Measurements from ENCODE around the gene FBXL4. TPM values are rescaled to one million over a fixed set of nuclear protein-coding genes. Genes with fewer than 3 reads are reported as not detected.

Gene FBXL4
- total RNA-seq, 6 experiments from 2014 or later = 7.2 to 13.2 (median 11.3) TPM

DNA sequence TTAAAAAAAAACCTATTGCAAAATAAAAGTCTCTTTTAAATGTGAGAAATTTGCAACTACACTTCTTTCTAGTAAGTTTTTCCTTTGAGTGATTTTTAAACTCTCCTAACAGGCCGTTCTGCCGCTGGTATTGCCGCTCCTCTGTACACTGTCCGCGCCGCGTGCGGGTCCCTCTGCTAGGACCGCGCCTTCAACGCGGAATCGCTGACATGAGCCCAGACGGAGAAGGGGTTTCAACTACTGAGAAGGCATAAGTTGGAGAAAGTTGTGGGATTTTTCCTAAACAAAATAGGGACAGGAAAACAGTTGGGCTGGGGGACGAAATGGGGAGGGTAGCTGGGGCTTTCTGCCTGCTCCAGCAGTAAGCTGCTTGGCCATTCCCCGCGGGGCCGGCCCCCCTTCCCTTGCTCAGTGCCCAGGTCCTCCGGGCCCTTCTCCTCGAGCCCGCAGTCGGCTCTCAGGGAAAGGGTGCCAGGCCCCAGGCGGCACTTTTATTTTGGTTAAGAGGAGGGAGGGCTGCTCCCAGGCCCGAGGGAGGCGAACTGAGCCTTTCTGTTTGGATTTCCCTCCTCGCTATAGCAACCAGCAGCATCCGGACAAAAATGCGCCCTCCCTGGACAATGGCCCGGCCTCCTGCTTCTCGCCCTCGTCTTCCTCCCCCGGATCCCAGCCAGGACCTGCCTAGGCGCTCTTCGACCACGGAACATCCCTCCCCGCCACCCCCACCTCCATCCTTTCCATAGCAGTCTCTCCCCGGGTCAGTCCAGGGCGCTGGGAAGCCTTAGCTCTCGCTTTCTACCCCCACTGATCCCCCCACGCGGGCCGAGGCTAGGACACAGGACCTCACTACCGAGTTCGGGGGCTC is 120.2 kb downstream of the FBXL4 start:
- H3K4me1 ChIP-seq = peaks cover 0 to 24% (median 3%) of the 10 kb centered on the region in 4 donors
- TF ChIP-seq POLR2A (IDR thresholded peaks at IDR 0.05) = no peak
- TF ChIP-seq, protein P1, sequence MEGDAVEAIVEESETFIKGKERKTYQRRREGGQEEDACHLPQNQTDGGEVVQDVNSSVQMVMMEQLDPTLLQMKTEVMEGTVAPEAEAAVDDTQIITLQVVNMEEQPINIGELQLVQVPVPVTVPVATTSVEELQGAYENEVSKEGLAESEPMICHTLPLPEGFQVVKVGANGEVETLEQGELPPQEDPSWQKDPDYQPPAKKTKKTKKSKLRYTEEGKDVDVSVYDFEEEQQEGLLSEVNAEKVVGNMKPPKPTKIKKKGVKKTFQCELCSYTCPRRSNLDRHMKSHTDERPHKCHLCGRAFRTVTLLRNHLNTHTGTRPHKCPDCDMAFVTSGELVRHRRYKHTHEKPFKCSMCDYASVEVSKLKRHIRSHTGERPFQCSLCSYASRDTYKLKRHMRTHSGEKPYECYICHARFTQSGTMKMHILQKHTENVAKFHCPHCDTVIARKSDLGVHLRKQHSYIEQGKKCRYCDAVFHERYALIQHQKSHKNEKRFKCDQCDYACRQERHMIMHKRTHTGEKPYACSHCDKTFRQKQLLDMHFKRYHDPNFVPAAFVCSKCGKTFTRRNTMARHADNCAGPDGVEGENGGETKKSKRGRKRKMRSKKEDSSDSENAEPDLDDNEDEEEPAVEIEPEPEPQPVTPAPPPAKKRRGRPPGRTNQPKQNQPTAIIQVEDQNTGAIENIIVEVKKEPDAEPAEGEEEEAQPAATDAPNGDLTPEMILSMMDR (IDR thresholded peaks at IDR 0.05) = no peak
- H3K9me3 ChIP-seq = no peaks in the 10 kb centered on the region
- WGBS (ENCODE audit: insufficient coverage, low coverage, low lambda C conversion rate, missing lambda C conversion rate) = 6% methylated on average over 35 of the region's 44 CpGs
- H3K36me3 ChIP-seq = no peaks in the 10 kb centered on the region
- no peak overlapping the region for H3K27ac ChIP-seq
- H3K4me3 ChIP-seq = no peak overlapping the region
- intact Hi-C loops (cut with DNase I) = no loop called here
- ATAC-seq (peak in 2 of 4 donors; percentile 12 to 26), DNase-seq (no peak)
- H3K27me3 ChIP-seq = peaks cover 6 to 57% of the 10 kb centered on the region in 2 donors

DNA sequence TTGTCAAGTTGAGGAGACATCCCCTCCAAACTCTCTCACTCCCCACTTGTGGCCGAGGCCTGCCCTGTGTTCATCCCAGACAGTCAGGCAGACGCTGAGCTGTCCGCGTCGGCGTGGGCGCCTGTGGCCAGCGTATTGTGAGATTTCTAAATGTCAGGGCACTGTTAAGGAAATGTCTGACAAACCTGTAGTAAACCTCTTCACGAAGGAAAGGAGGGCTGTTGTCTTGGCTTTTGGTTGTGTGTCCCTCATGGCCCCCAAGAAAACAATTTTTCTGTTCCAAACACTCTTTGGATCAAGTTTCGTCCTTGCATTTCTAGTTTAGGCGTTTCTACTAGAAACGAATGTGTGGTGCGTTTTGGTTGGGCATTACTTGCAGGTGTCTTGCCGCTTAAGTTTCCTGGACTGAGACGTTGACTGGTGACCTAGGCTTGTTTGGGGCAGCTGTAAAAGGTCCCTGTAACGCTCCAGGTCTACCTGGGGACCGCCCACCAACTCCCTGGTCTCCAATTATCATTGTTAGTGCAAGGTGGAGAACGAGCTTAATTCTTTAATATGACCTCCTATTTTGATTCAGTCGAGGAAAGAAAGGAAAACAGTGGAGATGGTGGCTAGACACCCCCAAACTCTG is 122.0 kb downstream of the FBXL4 start:
- TF ChIP-seq, protein P1 (IDR thresholded peaks at IDR 0.05) = no peak
- TF ChIP-seq POLR2A (IDR thresholded peaks at IDR 0.05) = no peak
- 4% methylated on average over 19 of the region's 19 CpGs for WGBS (ENCODE audit: insufficient coverage, low coverage, low lambda C conversion rate, missing lambda C conversion rate)
- Histone ChIP-seq H3K4me3 (no peak overlapping the region), H3K9me3 (no peaks in the 10 kb centered on the region), H3K27ac (no peak overlapping the region), H3K27me3 (peaks cover 6 to 43% of the 10 kb centered on the region in 2 donors), H3K4me1 (peaks cover 0 to 11% (median 0%) of the 10 kb centered on the region in 4 donors), H3K36me3 (no peaks in the 10 kb centered on the region)
- intact Hi-C loops (cut with DNase I) = no loop called here
- DNase-seq (no peak), ATAC-seq (no peak)

DNA sequence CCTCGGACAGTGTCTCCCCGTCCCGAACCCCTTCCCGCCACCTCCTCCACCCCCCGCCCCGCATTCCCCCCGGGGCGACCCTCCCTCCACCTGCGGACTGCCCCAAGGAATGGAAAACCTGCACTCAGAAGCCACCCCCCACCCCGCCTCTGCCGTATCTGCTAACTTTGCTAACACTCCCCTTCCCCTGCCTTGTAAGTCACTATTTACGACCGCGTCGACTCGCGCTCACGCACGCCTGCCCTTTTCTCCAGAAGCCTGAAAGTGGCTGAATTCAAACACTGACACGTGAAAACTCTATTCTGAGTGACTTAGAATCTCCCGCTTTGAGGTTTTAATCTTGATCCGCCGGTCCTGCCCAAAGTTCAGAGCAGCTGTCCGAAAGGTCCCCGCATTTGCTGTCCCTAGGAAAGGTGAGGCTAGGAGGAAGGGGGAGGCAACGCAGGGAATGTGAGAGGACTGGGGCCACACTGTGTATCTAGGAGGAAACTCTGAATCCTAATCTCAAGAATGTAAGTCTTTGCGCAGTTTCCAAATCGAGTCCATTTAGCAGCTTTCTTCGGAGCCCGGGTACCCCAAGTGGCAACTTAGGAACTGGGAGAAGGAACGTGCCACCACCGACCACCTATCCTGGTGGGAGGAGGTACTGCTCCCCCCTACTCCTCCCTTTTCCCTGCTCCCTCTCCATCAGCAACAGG is 122.7 kb downstream of the FBXL4 start:
- intact Hi-C loops (cut with DNase I) = no loop called here
- Histone ChIP-seq H3K36me3 (no peaks in the 10 kb centered on the region), H3K27ac (no peak overlapping the region), H3K4me3 (no peak overlapping the region), H3K9me3 (no peaks in the 10 kb centered on the region), H3K4me1 (peaks cover 0 to 11% (median 0%) of the 10 kb centered on the region in 4 donors), H3K27me3 (peaks cover 6 to 36% of the 10 kb centered on the region in 2 donors)
- DNase-seq = no peak
- no peak for ATAC-seq
- WGBS (ENCODE audit: insufficient coverage, low coverage, low lambda C conversion rate, missing lambda C conversion rate) = 3% methylated on average over 21 of the region's 32 CpGs
- no peak for TF ChIP-seq POLR2A (IDR thresholded peaks at IDR 0.05)
- TF ChIP-seq, protein P1 (IDR thresholded peaks at IDR 0.05) = no peak

DNA sequence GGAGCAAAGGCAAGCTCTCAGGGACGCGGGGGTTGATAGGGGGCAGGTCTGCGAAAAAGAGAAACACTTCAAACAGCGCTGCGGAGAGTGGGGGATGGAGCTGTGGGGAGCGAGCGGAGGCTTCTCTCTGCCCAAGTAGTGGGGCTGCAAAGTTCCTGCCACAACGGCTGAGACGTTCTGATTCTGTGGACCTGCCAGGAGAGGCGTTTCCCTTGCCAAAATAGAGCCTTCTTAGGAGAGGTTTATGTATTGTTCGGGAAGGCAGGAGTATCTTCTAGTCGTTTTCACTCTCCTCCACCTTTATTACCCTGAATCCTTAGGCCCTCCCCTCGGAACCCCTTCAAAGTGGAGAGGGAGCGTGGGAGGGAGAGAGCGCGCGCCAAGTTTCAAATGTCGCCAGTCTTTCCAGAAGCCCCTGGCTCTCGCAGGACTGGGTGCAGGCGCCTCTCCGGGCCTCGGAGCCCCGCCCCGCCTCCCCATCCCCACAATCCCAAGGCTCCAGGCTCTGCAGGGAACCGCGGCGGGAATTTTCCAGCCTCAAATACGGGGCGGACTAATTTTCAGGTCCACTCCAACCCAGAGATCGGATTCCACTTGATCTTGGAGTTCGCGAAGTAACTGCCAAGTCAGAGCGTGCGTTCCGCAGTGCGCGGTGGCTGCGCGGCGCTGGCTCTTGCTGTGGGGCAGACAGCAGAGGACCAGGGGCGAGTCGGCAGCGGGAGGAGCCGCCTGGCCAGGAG is 123.4 kb downstream of the FBXL4 start:
- Histone ChIP-seq H3K36me3 (no peaks in the 10 kb centered on the region), H3K4me3 (no peak overlapping the region), H3K4me1 (peaks cover 0 to 11% (median 0%) of the 10 kb centered on the region in 4 donors), H3K27me3 (peaks cover 5 to 29% of the 10 kb centered on the region in 2 donors), H3K27ac (no peak overlapping the region), H3K9me3 (no peaks in the 10 kb centered on the region)
- intact Hi-C loops (cut with DNase I) = no loop called here
- TF ChIP-seq POLR2A (IDR thresholded peaks at IDR 0.05) = no peak
- TF ChIP-seq, protein P1 (IDR thresholded peaks at IDR 0.05) = no peak
- DNase-seq (no peak), ATAC-seq (peak in 1 of 4 donors; percentile 11)
- WGBS (ENCODE audit: insufficient coverage, low coverage, low lambda C conversion rate, missing lambda C conversion rate) = 3% methylated on average over 20 of the region's 44 CpGs
